ENCODE results near the gene KRTAP4-6.
"Not testable (repeated sequence)": the region's sequence is repeated elsewhere in the genome, so short reads cannot be mapped to it uniquely, and the experiment has no call there.

The KRTAP4-6 gene

GRCh38 chr17:41108728-41109386, 31.5 kb downstream of the KRTAP4-6 start:
- not testable (repeated sequence) for H3K36me3 ChIP-seq (ENCODE audit: control insufficient read depth, insufficient read depth, low read length); H3K27me3 ChIP-seq (replicated peaks; ENCODE audit: control insufficient read depth, insufficient read depth, low read length, poor library complexity, severe bottlenecking); DNase-seq; H3K9me3 ChIP-seq (ENCODE audit: control insufficient read depth, low read length); H3K4me1 ChIP-seq (ENCODE audit: control insufficient read depth, insufficient read depth, low read length, poor library complexity, severe bottlenecking); H3K4me3 ChIP-seq (ENCODE audit: insufficient read depth, low read depth, low read length, poor library complexity, severe bottlenecking); H3K27ac ChIP-seq (ENCODE audit: insufficient read depth, low read length, poor library complexity, severe bottlenecking)

GRCh38 chr17:41107941-41108450, 32.3 kb downstream of the KRTAP4-6 start:
- no peaks in the 10 kb centered on the region for H3K36me3 ChIP-seq (ENCODE audit: control insufficient read depth, insufficient read depth, low read length)
- H3K4me3 ChIP-seq (ENCODE audit: insufficient read depth, low read depth, low read length, poor library complexity, severe bottlenecking), result no peak overlapping the region
- DNase-seq, result no peak
- H3K27me3 ChIP-seq (replicated peaks; ENCODE audit: control insufficient read depth, insufficient read depth, low read length, poor library complexity, severe bottlenecking), result no peaks in the 10 kb centered on the region
- H3K4me1 ChIP-seq (ENCODE audit: control insufficient read depth, insufficient read depth, low read length, poor library complexity, severe bottlenecking), result no peaks in the 10 kb centered on the region
- no peaks in the 10 kb centered on the region for H3K9me3 ChIP-seq (ENCODE audit: control insufficient read depth, low read length)
- no peak overlapping the region for H3K27ac ChIP-seq (ENCODE audit: insufficient read depth, low read length, poor library complexity, severe bottlenecking)

GRCh38 chr17:41105347-41105746, 35.0 kb downstream of the KRTAP4-6 start, which contains the start of gene KRTAP4-9:
TSS of gene KRTAP4-9 (plus strand) at chr17:41105389. CDS start at chr17:41105389, 0 bp downstream.
- not testable (repeated sequence) for DNase-seq

GRCh38 chr17:41104386-41105038, 35.8 kb downstream of the KRTAP4-6 start:
- H3K4me1 ChIP-seq (ENCODE audit: control insufficient read depth, insufficient read depth, low read length, poor library complexity, severe bottlenecking); DNase-seq; H3K36me3 ChIP-seq (ENCODE audit: control insufficient read depth, insufficient read depth, low read length); H3K27ac ChIP-seq (ENCODE audit: insufficient read depth, low read length, poor library complexity, severe bottlenecking); H3K27me3 ChIP-seq (replicated peaks; ENCODE audit: control insufficient read depth, insufficient read depth, low read length, poor library complexity, severe bottlenecking); H3K4me3 ChIP-seq (ENCODE audit: insufficient read depth, low read depth, low read length, poor library complexity, severe bottlenecking); H3K9me3 ChIP-seq (ENCODE audit: control insufficient read depth, low read length): not testable (repeated sequence)

More at GRCh38 chr17:41105347-41105746, 35.0 kb downstream of the KRTAP4-6 start, which contains the start of gene KRTAP4-9:
- H3K4me3 ChIP-seq (ENCODE audit: insufficient read depth, low read depth, low read length, poor library complexity, severe bottlenecking); H3K27ac ChIP-seq (ENCODE audit: insufficient read depth, low read length, poor library complexity, severe bottlenecking); H3K9me3 ChIP-seq (ENCODE audit: control insufficient read depth, low read length); H3K27me3 ChIP-seq (replicated peaks; ENCODE audit: control insufficient read depth, insufficient read depth, low read length, poor library complexity, severe bottlenecking); H3K36me3 ChIP-seq (ENCODE audit: control insufficient read depth, insufficient read depth, low read length); H3K4me1 ChIP-seq (ENCODE audit: control insufficient read depth, insufficient read depth, low read length, poor library complexity, severe bottlenecking): not testable (repeated sequence)

- H3K4me1 ChIP-seq (ENCODE audit: control insufficient read depth, insufficient read depth, low read length, poor library complexity, severe bottlenecking), result no peaks in the 10 kb centered on the region
- no peak overlapping the region for H3K4me3 ChIP-seq (ENCODE audit: insufficient read depth, low read depth, low read length, poor library complexity, severe bottlenecking)
- no peak overlapping the region for H3K27ac ChIP-seq (ENCODE audit: insufficient read depth, low read length, poor library complexity, severe bottlenecking)
- no peaks in the 10 kb centered on the region for H3K27me3 ChIP-seq (replicated peaks; ENCODE audit: control insufficient read depth, insufficient read depth, low read length, poor library complexity, severe bottlenecking)
- H3K36me3 ChIP-seq (ENCODE audit: control insufficient read depth, insufficient read depth, low read length), result no peaks in the 10 kb centered on the region
- no peak for DNase-seq
- no peaks in the 10 kb centered on the region for H3K9me3 ChIP-seq (ENCODE audit: control insufficient read depth, low read length)
Measured at GRCh38 chr17:41103896-41104295, 36.4 kb downstream of the KRTAP4-6 start.

GRCh38 chr17:41101586-41102259, 38.6 kb downstream of the KRTAP4-6 start, which contains the start of gene KRTAP4-16:
TSS of gene KRTAP4-16 (minus strand) at chr17:41102209. CDS start at chr17:41102209, 0 bp downstream.
- no peaks in the 10 kb centered on the region for H3K9me3 ChIP-seq (ENCODE audit: control insufficient read depth, low read length)
- H3K4me3 ChIP-seq (ENCODE audit: insufficient read depth, low read depth, low read length, poor library complexity, severe bottlenecking), result no peak within 1 kb of the TSS
- H3K27ac ChIP-seq (ENCODE audit: insufficient read depth, low read length, poor library complexity, severe bottlenecking), result no peak within 1 kb of the TSS
- no peaks in the 10 kb centered on the region for H3K36me3 ChIP-seq (ENCODE audit: control insufficient read depth, insufficient read depth, low read length)
- no peaks in the 10 kb centered on the region for H3K4me1 ChIP-seq (ENCODE audit: control insufficient read depth, insufficient read depth, low read length, poor library complexity, severe bottlenecking)
- no peak for DNase-seq
- H3K27me3 ChIP-seq (replicated peaks; ENCODE audit: control insufficient read depth, insufficient read depth, low read length, poor library complexity, severe bottlenecking), result no peaks in the 10 kb centered on the region

- not testable (repeated sequence) for H3K27ac ChIP-seq (ENCODE audit: insufficient read depth, low read length, poor library complexity, severe bottlenecking); DNase-seq; H3K27me3 ChIP-seq (replicated peaks; ENCODE audit: control insufficient read depth, insufficient read depth, low read length, poor library complexity, severe bottlenecking); H3K4me3 ChIP-seq (ENCODE audit: insufficient read depth, low read depth, low read length, poor library complexity, severe bottlenecking); H3K4me1 ChIP-seq (ENCODE audit: control insufficient read depth, insufficient read depth, low read length, poor library complexity, severe bottlenecking); H3K9me3 ChIP-seq (ENCODE audit: control insufficient read depth, low read length); H3K36me3 ChIP-seq (ENCODE audit: control insufficient read depth, insufficient read depth, low read length)
Measured at GRCh38 chr17:41099682-41100480, 40.5 kb downstream of the KRTAP4-6 start.

GRCh38 chr17:41098481-41098880, 41.9 kb downstream of the KRTAP4-6 start:
- DNase-seq, result no peak
- no peaks in the 10 kb centered on the region for H3K4me1 ChIP-seq (ENCODE audit: control insufficient read depth, insufficient read depth, low read length, poor library complexity, severe bottlenecking)
- no peaks in the 10 kb centered on the region for H3K9me3 ChIP-seq (ENCODE audit: control insufficient read depth, low read length)
- H3K27me3 ChIP-seq (replicated peaks; ENCODE audit: control insufficient read depth, insufficient read depth, low read length, poor library complexity, severe bottlenecking), result no peaks in the 10 kb centered on the region
- no peak overlapping the region for H3K27ac ChIP-seq (ENCODE audit: insufficient read depth, low read length, poor library complexity, severe bottlenecking)
- no peaks in the 10 kb centered on the region for H3K36me3 ChIP-seq (ENCODE audit: control insufficient read depth, insufficient read depth, low read length)
- H3K4me3 ChIP-seq (ENCODE audit: insufficient read depth, low read depth, low read length, poor library complexity, severe bottlenecking), result no peak overlapping the region

GRCh38 chr17:41098042-41098441, 42.3 kb downstream of the KRTAP4-6 start, which contains the start of gene KRTAP4-8:
TSS of gene KRTAP4-8 (minus strand) at chr17:41098142. CDS start at chr17:41098084, 58 bp downstream.
- H3K4me1 ChIP-seq (ENCODE audit: control insufficient read depth, insufficient read depth, low read length, poor library complexity, severe bottlenecking), result no peaks in the 10 kb centered on the region
- H3K9me3 ChIP-seq (ENCODE audit: control insufficient read depth, low read length), result no peaks in the 10 kb centered on the region
- H3K27ac ChIP-seq (ENCODE audit: insufficient read depth, low read length, poor library complexity, severe bottlenecking), result no peak within 1 kb of the TSS
- no peaks in the 10 kb centered on the region for H3K27me3 ChIP-seq (replicated peaks; ENCODE audit: control insufficient read depth, insufficient read depth, low read length, poor library complexity, severe bottlenecking)
- H3K4me3 ChIP-seq (ENCODE audit: insufficient read depth, low read depth, low read length, poor library complexity, severe bottlenecking), result no peak within 1 kb of the TSS
- no peak for DNase-seq
- H3K36me3 ChIP-seq (ENCODE audit: control insufficient read depth, insufficient read depth, low read length), result no peaks in the 10 kb centered on the region
